GM19468 (cell line): Measurements from ENCODE around the gene DNAH1.

Experiments
- ATAC-seq: cut with Tn5 transposase; IDR thresholded peaks from one replicate; pipeline ENCODE4 v1.9.1; 2021; ENCODE audit warnings: mild to moderate bottlenecking, moderate library complexity, moderate number of reproducible peaks; ENCODE audit not compliant: unreplicated experiment; ENCODE audit errors: extremely low read depth

DNAH1 gene

DNA sequence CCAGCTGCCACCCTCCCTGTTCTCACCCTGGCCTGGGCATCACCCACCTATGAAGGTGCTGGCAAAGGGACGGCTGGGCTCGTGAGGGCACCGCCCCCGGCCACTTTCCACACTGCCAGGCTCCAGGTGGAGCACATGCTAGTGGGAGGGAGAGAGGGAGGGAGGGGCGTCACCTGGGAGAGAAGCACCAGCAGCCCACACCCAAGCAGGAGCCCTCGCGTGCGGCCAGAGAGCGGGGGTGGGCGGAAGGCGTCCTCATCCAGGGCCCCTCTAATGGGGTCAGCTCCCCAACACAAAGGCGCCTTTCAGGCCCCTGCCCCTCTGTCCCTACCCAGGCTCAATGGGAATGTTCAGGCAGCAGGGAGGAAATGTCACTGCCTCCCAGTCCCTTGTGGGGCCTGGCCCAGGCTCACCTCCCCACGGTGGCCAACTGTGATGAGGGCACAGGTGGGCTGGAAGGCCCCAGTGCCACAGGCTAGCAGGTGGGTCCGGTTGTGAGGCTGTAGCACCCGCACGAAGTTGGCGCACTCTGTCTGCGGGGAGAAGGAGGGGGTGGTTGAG, 125.7 kb downstream of the DNAH1 start:
- no peak for ATAC-seq

DNA sequence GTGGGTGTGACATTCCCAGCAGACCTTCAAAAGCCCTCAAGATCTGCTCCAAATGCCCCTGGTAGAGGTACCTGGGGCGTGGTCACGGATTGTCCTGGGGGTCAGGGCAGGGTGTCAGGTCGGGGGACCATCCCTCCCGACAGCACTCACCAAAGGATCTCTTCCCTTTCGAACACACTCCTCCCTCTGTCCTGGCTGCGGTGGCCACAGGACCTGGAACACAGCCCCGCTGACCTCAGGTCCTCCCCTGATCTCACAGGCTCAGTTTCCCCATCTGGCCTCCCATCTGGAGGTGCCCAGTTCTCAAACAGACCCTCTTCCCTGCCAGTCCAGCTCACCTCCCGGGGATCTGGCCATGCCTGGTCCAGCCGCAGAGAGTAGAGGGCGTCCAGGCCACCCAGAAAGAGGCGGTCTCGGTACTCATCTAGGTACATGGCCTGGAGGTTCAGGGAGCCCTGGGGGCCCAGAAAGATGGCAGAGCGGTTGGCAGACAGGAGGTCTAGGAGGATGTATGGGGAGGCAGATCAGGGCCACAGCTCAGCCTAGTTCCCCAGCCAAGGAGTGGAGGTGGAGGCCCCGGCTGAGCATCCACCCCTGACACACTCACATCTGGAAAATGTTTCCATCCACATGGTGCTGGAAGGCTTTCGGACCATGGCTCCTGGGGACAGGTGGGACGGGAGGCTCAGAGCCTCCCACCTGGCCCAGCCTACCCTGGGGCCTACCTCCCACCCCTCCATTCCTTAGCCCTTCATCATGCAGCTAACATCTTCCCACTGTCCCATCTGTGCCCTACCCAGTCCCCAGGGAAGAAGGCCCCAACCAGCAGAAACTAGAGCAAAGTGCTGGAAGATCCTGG, 126.5 kb downstream of the DNAH1 start:
- no peak for ATAC-seq

DNA sequence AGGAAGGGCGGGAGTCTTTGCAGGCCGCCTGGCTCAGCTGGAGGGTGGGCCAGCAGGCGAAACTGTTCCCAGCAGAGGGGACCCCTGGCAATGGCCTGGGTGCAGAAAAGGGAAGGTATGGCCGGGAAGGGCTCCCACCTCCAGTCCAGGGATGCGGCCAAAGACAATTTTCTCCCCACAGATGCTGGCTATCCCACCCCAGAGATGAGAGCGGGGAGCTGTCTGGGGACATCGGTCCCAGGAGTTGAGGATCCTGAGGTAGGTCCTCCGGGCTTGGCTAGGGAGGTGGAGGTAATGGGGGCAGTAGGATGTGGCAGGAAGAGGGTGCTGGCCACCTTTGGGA, 127.1 kb downstream of the DNAH1 start:
- ATAC-seq: no peak

GRCh38 chr3:52443791-52444687, 127.9 kb downstream of the DNAH1 start:
- no peak for ATAC-seq

DNA sequence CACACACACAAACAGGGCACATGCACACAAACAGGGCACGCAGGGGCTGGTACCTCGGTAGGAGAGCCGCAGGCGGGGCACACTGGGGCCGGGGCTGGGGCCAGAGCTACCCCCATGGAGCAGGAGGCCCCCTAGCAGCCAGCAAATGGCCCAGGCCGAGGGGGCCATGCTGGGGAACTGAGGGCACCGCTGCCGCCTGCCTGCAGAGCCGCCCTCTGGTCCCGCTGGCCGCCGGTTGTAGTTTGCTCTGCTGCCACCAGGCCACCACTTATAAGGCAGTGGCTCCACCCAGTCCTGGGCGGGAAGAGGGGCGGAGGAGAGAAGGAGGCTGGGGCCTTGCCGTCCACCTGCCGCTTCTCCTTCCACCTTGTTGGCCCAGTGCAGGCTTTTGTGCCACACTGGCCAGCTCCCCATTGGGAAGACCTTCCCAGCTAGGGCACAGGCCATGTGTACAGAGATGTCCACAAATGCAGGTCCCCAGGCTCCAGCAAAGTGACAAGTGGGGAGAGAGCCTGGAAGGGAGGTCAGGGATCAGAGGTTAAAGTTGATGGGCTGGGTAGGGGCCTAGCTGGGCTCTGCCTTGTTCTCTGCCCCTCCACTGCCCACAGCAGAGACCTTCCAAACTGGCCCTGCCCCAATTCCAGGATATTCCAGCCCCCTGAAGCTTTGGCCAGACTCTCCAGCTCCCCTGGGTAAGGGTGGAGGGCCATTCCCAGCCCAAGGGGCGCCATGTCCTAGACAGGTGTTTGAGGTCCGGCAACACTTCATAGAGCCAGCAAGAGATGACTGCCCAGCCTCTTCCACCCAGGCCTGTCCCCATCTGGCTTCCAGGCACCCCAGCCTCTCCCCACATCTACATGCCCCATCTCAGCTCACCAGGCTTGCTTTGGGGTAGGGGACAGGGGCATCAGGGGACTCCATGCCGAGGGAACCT, 129.0 kb downstream of the DNAH1 start, which contains the start of gene SEMA3G:
SEMA3G (minus strand) TSS at position 244 of the 934 bp plus-strand sequence; CDS start at position 168, 76 bp downstream.
- no peak for ATAC-seq

GRCh38 chr3:52446042-52446441, 129.9 kb downstream of the DNAH1 start:
- no peak for ATAC-seq

GRCh38 chr3:52446631-52447511, 130.8 kb downstream of the DNAH1 start:
- no peak for ATAC-seq

- ATAC-seq: no peak
Measured at GRCh38 chr3:52447512-52448355, 131.6 kb downstream of the DNAH1 start.
